SK-N-SH treated with all-trans-retinoic acid at 6 μM for 48 hours (cell line): ENCODE results near the gene LAIR1.

Experiments
- ATAC-seq: fragments of 200-7000 bp; cut with Tn5 transposase; 3 replicates; pipeline ENCODE4 v1.9.1; 2020; ENCODE audit warnings: mild to moderate bottlenecking, moderate library complexity
- ARNTL ChIP-seq: fragments of 450-650 bp; formaldehyde crosslinking; IDR thresholded peaks from 2 replicates; pipeline ENCODE4 v1.5.0; 2020; ENCODE audit warnings: low read depth, mild to moderate bottlenecking, moderate library complexity, borderline replicate concordance
- CSDC2 ChIP-seq: fragments of 250-450 bp; sonication (Bioruptor Pico); IDR thresholded peaks from 2 replicates; pipeline ENCODE4 v1.5.0; 2020; ENCODE audit warnings: mild to moderate bottlenecking, moderate library complexity
- ESRRG ChIP-seq: fragments of 250-450 bp; sonication (Bioruptor Pico); IDR thresholded peaks from 2 replicates; pipeline ENCODE4 v1.6.1; 2021; ENCODE audit warnings: mild to moderate bottlenecking
- ISL1 ChIP-seq: fragments of 250-450 bp; sonication (Bioruptor Pico); IDR thresholded peaks from 2 replicates; pipeline ENCODE4 v2.1.2; 2022; ENCODE audit warnings: mild to moderate bottlenecking, moderate library complexity
- OSR1 ChIP-seq: fragments of 250-450 bp; sonication (Bioruptor Pico); IDR thresholded peaks from 2 replicates; pipeline ENCODE4 v1.8.0; 2022; ENCODE audit warnings: moderate library complexity, mild to moderate bottlenecking, inconsistent platforms
- PATZ1 ChIP-seq: fragments of 250-450 bp; sonication (Bioruptor Pico); IDR thresholded peaks from 2 replicates; pipeline ENCODE4 v1.8.0; 2020; ENCODE audit warnings: mild to moderate bottlenecking, moderate library complexity, borderline replicate concordance
- POU6F1 ChIP-seq: fragments of 250-450 bp; sonication (Bioruptor Pico); IDR thresholded peaks from 2 replicates; pipeline ENCODE4 v1.8.0; 2021; ENCODE audit warnings: low read depth, mild to moderate bottlenecking, moderate library complexity, borderline replicate concordance
- SNAI2 ChIP-seq: fragments of 250-450 bp; sonication (Bioruptor Pico); IDR thresholded peaks from 2 replicates; pipeline ENCODE4 v1.5.0; 2020; ENCODE audit warnings: mild to moderate bottlenecking, moderate library complexity
- TCF4 ChIP-seq: fragments of 250-450 bp; sonication (Bioruptor Pico); IDR thresholded peaks from 2 replicates; pipeline ENCODE4 v1.8.0; 2021; ENCODE audit warnings: mild to moderate bottlenecking, moderate library complexity, borderline replicate concordance
- ZC3H10 ChIP-seq: fragments of 250-450 bp; sonication (Bioruptor Pico); IDR thresholded peaks from 2 replicates; pipeline ENCODE4 v1.5.1; 2021; ENCODE audit warnings: mild to moderate bottlenecking, moderate library complexity
- ZFP3 ChIP-seq: fragments of 250-450 bp; sonication (Bioruptor Pico); IDR thresholded peaks from 2 replicates; pipeline ENCODE4 v1.5.0; 2020; ENCODE audit warnings: mild to moderate bottlenecking, moderate library complexity
- ZFP30 ChIP-seq: fragments of 450-650 bp; formaldehyde crosslinking; IDR thresholded peaks from 2 replicates; pipeline ENCODE4 v1.5.0; 2022; ENCODE audit warnings: mild to moderate bottlenecking, moderate library complexity
- ZNF565 ChIP-seq: fragments of 450-650 bp; formaldehyde crosslinking; conservative IDR thresholded peaks from 2 replicates; pipeline ENCODE4 v1.5.0; 2020; ENCODE audit warnings: low read depth, mild to moderate bottlenecking, moderate library complexity
- ZNF8 ChIP-seq: fragments of 450-650 bp; formaldehyde crosslinking; IDR thresholded peaks from 2 replicates; pipeline ENCODE4 v1.5.0; 2020; ENCODE audit warnings: mild to moderate bottlenecking, moderate library complexity
- TF ChIP-seq, protein P1 (sequence below): fragments of 250-450 bp; sonication (Bioruptor Pico); IDR thresholded peaks from 2 replicates; pipeline ENCODE4 v1.5.1; 2020; ENCODE audit warnings: low read depth, mild to moderate bottlenecking, moderate library complexity
- TF ChIP-seq, protein P2 (sequence below): fragments of 250-450 bp; sonication (Bioruptor Pico); IDR thresholded peaks from 2 replicates; pipeline ENCODE4 v1.5.1; 2021; ENCODE audit warnings: mild to moderate bottlenecking, moderate library complexity
- TF ChIP-seq, protein P3 (sequence below): fragments of 250-450 bp; sonication (Bioruptor Pico); IDR thresholded peaks from 2 replicates; pipeline ENCODE4 v1.5.0; 2020; ENCODE audit warnings: mild to moderate bottlenecking, moderate library complexity

Gene LAIR1

GRCh38 chr19:54351474-54351873 is 13.3 kb downstream of the LAIR1 start (continued):
- TF ChIP-seq, protein P1, sequence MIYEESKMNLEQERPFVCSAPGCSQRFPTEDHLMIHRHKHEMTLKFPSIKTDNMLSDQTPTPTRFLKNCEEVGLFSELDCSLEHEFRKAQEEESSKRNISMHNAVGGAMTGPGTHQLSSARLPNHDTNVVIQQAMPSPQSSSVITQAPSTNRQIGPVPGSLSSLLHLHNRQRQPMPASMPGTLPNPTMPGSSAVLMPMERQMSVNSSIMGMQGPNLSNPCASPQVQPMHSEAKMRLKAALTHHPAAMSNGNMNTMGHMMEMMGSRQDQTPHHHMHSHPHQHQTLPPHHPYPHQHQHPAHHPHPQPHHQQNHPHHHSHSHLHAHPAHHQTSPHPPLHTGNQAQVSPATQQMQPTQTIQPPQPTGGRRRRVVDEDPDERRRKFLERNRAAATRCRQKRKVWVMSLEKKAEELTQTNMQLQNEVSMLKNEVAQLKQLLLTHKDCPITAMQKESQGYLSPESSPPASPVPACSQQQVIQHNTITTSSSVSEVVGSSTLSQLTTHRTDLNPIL (CRISPR knock-in tag), result no peak
- no peak for TF ChIP-seq ZC3H10 (CRISPR knock-in tag)
- no peak for TF ChIP-seq ZFP3 (CRISPR knock-in tag)
- no peak for TF ChIP-seq ZNF8
- no peak for TF ChIP-seq POU6F1 (CRISPR knock-in tag)
- TF ChIP-seq, protein P2, sequence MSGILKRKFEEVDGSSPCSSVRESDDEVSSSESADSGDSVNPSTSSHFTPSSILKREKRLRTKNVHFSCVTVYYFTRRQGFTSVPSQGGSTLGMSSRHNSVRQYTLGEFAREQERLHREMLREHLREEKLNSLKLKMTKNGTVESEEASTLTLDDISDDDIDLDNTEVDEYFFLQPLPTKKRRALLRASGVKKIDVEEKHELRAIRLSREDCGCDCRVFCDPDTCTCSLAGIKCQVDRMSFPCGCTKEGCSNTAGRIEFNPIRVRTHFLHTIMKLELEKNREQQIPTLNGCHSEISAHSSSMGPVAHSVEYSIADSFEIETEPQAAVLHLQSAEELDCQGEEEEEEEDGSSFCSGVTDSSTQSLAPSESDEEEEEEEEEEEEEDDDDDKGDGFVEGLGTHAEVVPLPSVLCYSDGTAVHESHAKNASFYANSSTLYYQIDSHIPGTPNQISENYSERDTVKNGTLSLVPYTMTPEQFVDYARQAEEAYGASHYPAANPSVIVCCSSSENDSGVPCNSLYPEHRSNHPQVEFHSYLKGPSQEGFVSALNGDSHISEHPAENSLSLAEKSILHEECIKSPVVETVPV, result no peak

GRCh38 chr19:54345938-54346386 is 18.8 kb downstream of the LAIR1 start:
- no peak for ATAC-seq
- TF ChIP-seq ZNF8 (no peak), ZFP30 (CRISPR knock-in tag) (no peak), ZNF565 (CRISPR knock-in tag) (no peak), ARNTL (CRISPR knock-in tag) (no peak), ESRRG (CRISPR knock-in tag) (no peak), ZC3H10 (CRISPR knock-in tag) (no peak), ISL1 (CRISPR knock-in tag) (no peak), CSDC2 (no peak)

DNA sequence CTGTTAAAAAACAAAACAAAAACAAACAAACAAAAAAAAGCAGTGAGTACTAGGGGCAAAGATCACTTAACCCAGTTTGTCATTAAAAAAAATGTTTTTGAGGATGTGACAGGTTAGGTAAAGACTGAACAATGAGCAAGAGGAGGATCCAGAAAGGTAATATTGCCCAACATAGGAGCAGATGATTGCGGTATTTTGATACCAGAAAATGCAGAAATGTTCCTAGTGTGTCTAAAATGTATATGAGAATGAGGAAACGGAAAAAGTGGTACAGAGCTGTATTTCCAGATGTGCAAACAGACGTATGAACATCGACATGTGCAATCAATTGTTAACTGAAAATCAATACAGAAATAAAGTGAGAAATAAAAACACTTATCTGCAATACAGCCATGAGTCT is 20.9 kb downstream of the LAIR1 start:
- no peak for ATAC-seq
- TF ChIP-seq TCF4, result no peak
- TF ChIP-seq OSR1 (CRISPR knock-in tag), result no peak
- no peak for TF ChIP-seq ARNTL (CRISPR knock-in tag)
- TF ChIP-seq ZC3H10 (CRISPR knock-in tag), result no peak
- TF ChIP-seq ZFP3 (CRISPR knock-in tag), result no peak
- no peak for TF ChIP-seq ESRRG (CRISPR knock-in tag)
- TF ChIP-seq, protein P3, sequence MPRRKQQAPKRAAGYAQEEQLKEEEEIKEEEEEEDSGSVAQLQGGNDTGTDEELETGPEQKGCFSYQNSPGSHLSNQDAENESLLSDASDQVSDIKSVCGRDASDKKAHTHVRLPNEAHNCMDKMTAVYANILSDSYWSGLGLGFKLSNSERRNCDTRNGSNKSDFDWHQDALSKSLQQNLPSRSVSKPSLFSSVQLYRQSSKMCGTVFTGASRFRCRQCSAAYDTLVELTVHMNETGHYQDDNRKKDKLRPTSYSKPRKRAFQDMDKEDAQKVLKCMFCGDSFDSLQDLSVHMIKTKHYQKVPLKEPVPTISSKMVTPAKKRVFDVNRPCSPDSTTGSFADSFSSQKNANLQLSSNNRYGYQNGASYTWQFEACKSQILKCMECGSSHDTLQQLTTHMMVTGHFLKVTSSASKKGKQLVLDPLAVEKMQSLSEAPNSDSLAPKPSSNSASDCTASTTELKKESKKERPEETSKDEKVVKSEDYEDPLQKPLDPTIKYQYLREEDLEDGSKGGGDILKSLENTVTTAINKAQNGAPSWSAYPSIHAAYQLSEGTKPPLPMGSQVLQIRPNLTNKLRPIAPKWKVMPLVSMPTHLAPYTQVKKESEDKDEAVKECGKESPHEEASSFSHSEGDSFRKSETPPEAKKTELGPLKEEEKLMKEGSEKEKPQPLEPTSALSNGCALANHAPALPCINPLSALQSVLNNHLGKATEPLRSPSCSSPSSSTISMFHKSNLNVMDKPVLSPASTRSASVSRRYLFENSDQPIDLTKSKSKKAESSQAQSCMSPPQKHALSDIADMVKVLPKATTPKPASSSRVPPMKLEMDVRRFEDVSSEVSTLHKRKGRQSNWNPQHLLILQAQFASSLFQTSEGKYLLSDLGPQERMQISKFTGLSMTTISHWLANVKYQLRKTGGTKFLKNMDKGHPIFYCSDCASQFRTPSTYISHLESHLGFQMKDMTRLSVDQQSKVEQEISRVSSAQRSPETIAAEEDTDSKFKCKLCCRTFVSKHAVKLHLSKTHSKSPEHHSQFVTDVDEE, result no peak
- TF ChIP-seq, protein P1 (CRISPR knock-in tag), result no peak
- TF ChIP-seq ZFP30 (CRISPR knock-in tag), result no peak
- no peak for TF ChIP-seq PATZ1 (CRISPR knock-in tag)
- TF ChIP-seq POU6F1 (CRISPR knock-in tag), result no peak
- no peak for TF ChIP-seq ZNF8
- no peak for TF ChIP-seq SNAI2
